Panc1 (cell line): Measurements from ENCODE around the gene EML1. TPM values are rescaled to one million over a fixed set of nuclear protein-coding genes. Genes with fewer than 3 reads are reported as not detected.

ENCODE experiments used
- ATAC-seq: fragments of 200-7000 bp; cut with Tn5 transposase; 2 replicates; pipeline ENCODE4 v1.9.1; 2020; ENCODE audit warnings: mild to moderate bottlenecking, moderate library complexity
- BruUV-seq: library from RNA; stranded (reverse); fragments of 400-500 nt; replicated peaks from 2 replicates; lab custom pipeline; 2021; lab: Mats Ljungman, UMichigan
- CTCF ChIA-PET: fragments of 300-600 bp; sonication (Branson Sonifier 250); formaldehyde crosslinking; loops from one replicate; lab custom pipeline; 2022; ENCODE audit warnings: antibody characterized with exemption; lab: Charles Lee
- POLR2A ChIA-PET: fragments of 300-600 bp; sonication (Branson Sonifier 250); formaldehyde crosslinking; loops from one replicate; lab custom pipeline; 2022; ENCODE audit warnings: antibody characterized with exemption; lab: Charles Lee
- DNase-seq: peaks from one replicate; pipeline ENCODE4 v3.0.0-alpha.2; 2010; ENCODE audit warnings: low read depth, low spot score
- H3K27ac ChIP-seq: 2 replicates; pipeline ENCODE4 v1.5.1; 2011; ENCODE audit warnings: mild to moderate bottlenecking, low read length, inconsistent platforms
- H3K27me3 ChIP-seq: fragments of 200-500 bp; sonication (Bioruptor generic); 2 replicates; pipeline ENCODE4 v1.6.0; 2014; ENCODE audit warnings: low read length, inconsistent platforms; ENCODE audit not compliant: control insufficient read depth, insufficient read depth
- H3K36me3 ChIP-seq: fragments of 200-500 bp; sonication (Bioruptor generic); 2 replicates; pipeline ENCODE4 v1.5.1; 2014; ENCODE audit warnings: inconsistent platforms, mild to moderate bottlenecking, low read length, moderate library complexity; ENCODE audit not compliant: control insufficient read depth, insufficient read depth
- H3K4me1 ChIP-seq: 2 replicates; pipeline ENCODE4 v1.5.1; 2011; ENCODE audit warnings: inconsistent platforms, mild to moderate bottlenecking, low read length, moderate library complexity; ENCODE audit not compliant: control insufficient read depth, insufficient read depth
- H3K4me3 ChIP-seq, 2 experiments: 2 replicates each; pipeline ENCODE4 v1.5.1; 2011 to 2012; ENCODE audit warnings: low read depth in 2 of 2, low read length in 2 of 2, mild to moderate bottlenecking in 2 of 2, inconsistent platforms in 1 of 2, moderate library complexity in 1 of 2
- H3K9me3 ChIP-seq: fragments of 200-500 bp; sonication (Bioruptor generic); 2 replicates; pipeline ENCODE4 v1.5.1; 2014; ENCODE audit warnings: low read depth, mild to moderate bottlenecking, inconsistent platforms, low read length, moderate library complexity; ENCODE audit not compliant: control insufficient read depth, insufficient read depth
- CTCF ChIP-seq: fragments of 450-650 bp; IDR thresholded peaks from 2 replicates; pipeline ENCODE4 v1.5.1; 2017; ENCODE audit warnings: mild to moderate bottlenecking
- POLR2AphosphoS5 ChIP-seq: IDR thresholded peaks from 2 replicates; pipeline ENCODE4 v1.6.1; 2012; ENCODE audit warnings: mild to moderate bottlenecking, low read depth, low read length, moderate library complexity
- REST ChIP-seq, 2 experiments: IDR thresholded peaks; 2 replicates each; pipeline ENCODE4 v1.6.1; 2011 to 2012; ENCODE audit warnings: low read depth in 2 of 2, control low read depth in 1 of 2, low read length in 1 of 2, mild to moderate bottlenecking in 1 of 2, moderate library complexity in 1 of 2; ENCODE audit not compliant: insufficient read depth in 1 of 2
- SIN3A ChIP-seq: IDR thresholded peaks from 2 replicates; pipeline ENCODE4 v1.6.1; 2012; ENCODE audit warnings: low read depth, mild to moderate bottlenecking, low read length, moderate library complexity, borderline replicate concordance; ENCODE audit not compliant: insufficient read depth
- TCF7L2 ChIP-seq: IDR thresholded peaks from 2 replicates; pipeline ENCODE4 v1.6.1; 2011; ENCODE audit warnings: mild to moderate bottlenecking, low read depth, low read length, inconsistent platforms
- in situ Hi-C: cut with HindIII; loops from 2 replicates; pipeline ENCODE4 v1.10.0; 2016; ENCODE audit warnings: low sequenced_read_pairs, low pct_unique_long_range_greater_than_20kb
- intact Hi-C: fragments of 100-400 bp; cut with micrococcal nuclease; formaldehyde crosslinking; loops from one replicate; pipeline ENCODE4 v1.10.0; 2022; ENCODE audit not compliant: unreplicated experiment
- total RNA-seq: library from RNA; stranded (reverse); gene quantifications from one replicate; pipeline ENCODE4 v1.2.1, GENCODE V29; 2021; ENCODE audit not compliant: unreplicated experiment

EML1 gene
- total RNA-seq, 1 experiment from 2014 or later, result 35.3 TPM

- TF ChIP-seq TCF7L2 (no peak), SIN3A (no peak)
- peaks cover 3% of the 10 kb centered on the region; the same call in 1 of the 2 replicates for H3K36me3 ChIP-seq
- BruUV-seq, result no TSS peak
- ChIA-PET CTCF (no interaction called here), POLR2A (no interaction called here)
- H3K4me1 ChIP-seq, result no peaks in the 10 kb centered on the region
- H3K4me3 ChIP-seq, result no peak overlapping the region
- no peak overlapping the region for H3K27ac ChIP-seq
- intact Hi-C loops, result no loop called here
- no peak for ATAC-seq
- no peaks in the 10 kb centered on the region for H3K27me3 ChIP-seq
- in situ Hi-C loops, result no loop called here
- no peak for DNase-seq
- H3K9me3 ChIP-seq, result no peaks in the 10 kb centered on the region
Measured at GRCh38 chr14:99937475-99938244, 144.4 kb downstream of the EML1 start.

GRCh38 chr14:99938376-99938775 is 145.2 kb downstream of the EML1 start:
- ChIA-PET POLR2A (no interaction called here), CTCF (no interaction called here)
- peaks cover 3% of the 10 kb centered on the region; the same call in 1 of the 2 replicates for H3K36me3 ChIP-seq
- no peaks in the 10 kb centered on the region for H3K4me1 ChIP-seq
- DNase-seq, result no peak
- no peak for ATAC-seq
- in situ Hi-C loops (no loop called here), intact Hi-C loops (no loop called here)
- H3K9me3 ChIP-seq, result no peaks in the 10 kb centered on the region
- no TSS peak for BruUV-seq
- H3K4me3 ChIP-seq, result no peak overlapping the region
- TF ChIP-seq POLR2AphosphoS5, result no peak
- TF ChIP-seq REST (IDR thresholded peaks at IDR 0.05; ENCODE audit: insufficient read depth in 1 of 2, low read depth in 2 of 2, low read length in 1 of 2), result no peak
- TF ChIP-seq TCF7L2, result no peak
- no peak for TF ChIP-seq CTCF
- no peak for TF ChIP-seq SIN3A
- no peak overlapping the region for H3K27ac ChIP-seq
- H3K27me3 ChIP-seq, result no peaks in the 10 kb centered on the region

- Histone ChIP-seq H3K27me3 (no peaks in the 10 kb centered on the region), H3K27ac (no peak overlapping the region), H3K4me1 (no peaks in the 10 kb centered on the region), H3K9me3 (no peaks in the 10 kb centered on the region), H3K36me3 (peaks cover 3% of the 10 kb centered on the region; the same call in 1 of the 2 replicates), H3K4me3 (no peak overlapping the region)
- ChIA-PET POLR2A (no interaction called here), CTCF (no interaction called here)
- intact Hi-C loops (no loop called here), in situ Hi-C loops (no loop called here)
- DNase-seq (no peak), ATAC-seq (no peak)
- BruUV-seq, result no TSS peak
- TF ChIP-seq CTCF (no peak), TCF7L2 (no peak), SIN3A (no peak), POLR2AphosphoS5 (no peak), REST (IDR thresholded peaks at IDR 0.05; ENCODE audit: insufficient read depth in 1 of 2, low read depth in 2 of 2, low read length in 1 of 2) (no peak)
Measured at GRCh38 chr14:99938896-99939295, 145.7 kb downstream of the EML1 start.
